GM19193 (cell line): ENCODE results near the gene RWDD2A.

Source experiments
- POLR2A ChIP-seq: IDR thresholded peaks from 4 replicates; pipeline ENCODE4 v1.6.1; 2011; ENCODE audit not compliant: insufficient read depth, insufficient read length; ENCODE audit errors: extremely low read depth

Gene RWDD2A

GRCh38 chr6:83192871-83193746, at the start of gene RWDD2A, which contains the start of gene PGM3:
RWDD2A (plus strand) TSS chr6:83193357; CDS start chr6:83194452, 1,095 bp downstream.
PGM3 (minus strand) TSS chr6:83193265; CDS start chr6:83191012, 2,253 bp downstream.
- TF ChIP-seq POLR2A, result peak; percentile 81

- TF ChIP-seq POLR2A, result no peak
Measured at GRCh38 chr6:83151114-83151513, 42.0 kb upstream of the RWDD2A start.

- TF ChIP-seq POLR2A, result no peak
Measured at GRCh38 chr6:83152913-83153312, 40.2 kb upstream of the RWDD2A start.

- no peak for TF ChIP-seq POLR2A
Measured at GRCh38 chr6:83153883-83154521, 39.2 kb upstream of the RWDD2A start.

GRCh38 chr6:83155794-83156193, 37.4 kb upstream of the RWDD2A start:
- TF ChIP-seq POLR2A, result no peak

GRCh38 chr6:83160167-83160566, 33.0 kb upstream of the RWDD2A start:
- no peak for TF ChIP-seq POLR2A

GRCh38 chr6:83167726-83168278, 25.4 kb upstream of the RWDD2A start:
- no peak for TF ChIP-seq POLR2A

GRCh38 chr6:83168556-83168955, 24.6 kb upstream of the RWDD2A start:
- TF ChIP-seq POLR2A, result no peak

- no peak for TF ChIP-seq POLR2A
Measured at GRCh38 chr6:83169106-83169505, 24.1 kb upstream of the RWDD2A start.

- TF ChIP-seq POLR2A, result no peak
Measured at GRCh38 chr6:83169511-83169910, 23.6 kb upstream of the RWDD2A start.

- TF ChIP-seq POLR2A, result no peak
Measured at GRCh38 chr6:83176246-83176645, 16.9 kb upstream of the RWDD2A start.

GRCh38 chr6:83180426-83180950, 12.7 kb upstream of the RWDD2A start:
- TF ChIP-seq POLR2A, result no peak

- no peak for TF ChIP-seq POLR2A
Measured at GRCh38 chr6:83182114-83182513, 11.0 kb upstream of the RWDD2A start.

- no peak for TF ChIP-seq POLR2A
Measured at GRCh38 chr6:83183082-83183828, 9.9 kb upstream of the RWDD2A start.

GRCh38 chr6:83185096-83185495, 8.1 kb upstream of the RWDD2A start:
- no peak for TF ChIP-seq POLR2A
